Breast epithelium (tissue), 3 donors: Measurements from ENCODE around the gene IL1R2.

Source experiments
- CTCF ChIP-seq, 3 donors: fragments of 450-650 bp; IDR thresholded peaks; one replicate each; pipeline ENCODE4 v1.5.1; 2016 to 2017; ENCODE audit warnings: antibody characterized with exemption in 3 of 3, mild to moderate bottlenecking in 3 of 3, moderate library complexity in 3 of 3
- POLR2A ChIP-seq: fragments of 450-650 bp; IDR thresholded peaks from one replicate; pipeline ENCODE4 v1.6.1; 2016; ENCODE audit warnings: antibody characterized with exemption, mild to moderate bottlenecking, moderate library complexity

GRCh38 chr2:101984656-101985055 lies 7.1 kb upstream of the IL1R2 start:
- TF ChIP-seq CTCF (IDR thresholded peaks at IDR 0.05) (no peak), POLR2A (no peak)
